ENCODE results near the gene MTA3.

The MTA3 gene

DNA sequence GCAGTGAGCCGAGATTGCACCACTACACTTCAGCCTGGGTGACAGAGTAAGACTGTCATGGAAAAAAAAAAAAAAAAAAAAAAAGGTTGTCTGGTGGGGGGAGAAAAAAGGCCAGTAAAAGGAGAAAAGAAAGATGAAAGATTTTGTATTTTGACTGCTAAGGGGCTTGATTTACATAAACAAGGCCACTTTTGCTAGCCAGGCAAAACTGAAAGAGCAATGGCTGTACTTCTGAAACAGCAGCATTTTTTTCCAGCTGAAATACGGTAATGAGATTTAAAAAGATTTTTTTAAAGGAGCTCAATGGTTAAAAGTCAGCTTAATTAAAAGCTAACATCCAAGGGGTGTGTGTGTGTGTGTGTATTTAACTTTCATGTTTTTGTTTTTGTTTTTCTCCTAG is 206.8 kb downstream of the MTA3 start:
- TF ChIP-seq, protein P1, sequence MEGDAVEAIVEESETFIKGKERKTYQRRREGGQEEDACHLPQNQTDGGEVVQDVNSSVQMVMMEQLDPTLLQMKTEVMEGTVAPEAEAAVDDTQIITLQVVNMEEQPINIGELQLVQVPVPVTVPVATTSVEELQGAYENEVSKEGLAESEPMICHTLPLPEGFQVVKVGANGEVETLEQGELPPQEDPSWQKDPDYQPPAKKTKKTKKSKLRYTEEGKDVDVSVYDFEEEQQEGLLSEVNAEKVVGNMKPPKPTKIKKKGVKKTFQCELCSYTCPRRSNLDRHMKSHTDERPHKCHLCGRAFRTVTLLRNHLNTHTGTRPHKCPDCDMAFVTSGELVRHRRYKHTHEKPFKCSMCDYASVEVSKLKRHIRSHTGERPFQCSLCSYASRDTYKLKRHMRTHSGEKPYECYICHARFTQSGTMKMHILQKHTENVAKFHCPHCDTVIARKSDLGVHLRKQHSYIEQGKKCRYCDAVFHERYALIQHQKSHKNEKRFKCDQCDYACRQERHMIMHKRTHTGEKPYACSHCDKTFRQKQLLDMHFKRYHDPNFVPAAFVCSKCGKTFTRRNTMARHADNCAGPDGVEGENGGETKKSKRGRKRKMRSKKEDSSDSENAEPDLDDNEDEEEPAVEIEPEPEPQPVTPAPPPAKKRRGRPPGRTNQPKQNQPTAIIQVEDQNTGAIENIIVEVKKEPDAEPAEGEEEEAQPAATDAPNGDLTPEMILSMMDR (IDR thresholded peaks at IDR 0.05; ENCODE audit: borderline replicate concordance, insufficient read depth, low read depth, low read length), result no peak
- H3K4me3 ChIP-seq (ENCODE audit: low read depth, low read length), result no peak overlapping the region

DNA sequence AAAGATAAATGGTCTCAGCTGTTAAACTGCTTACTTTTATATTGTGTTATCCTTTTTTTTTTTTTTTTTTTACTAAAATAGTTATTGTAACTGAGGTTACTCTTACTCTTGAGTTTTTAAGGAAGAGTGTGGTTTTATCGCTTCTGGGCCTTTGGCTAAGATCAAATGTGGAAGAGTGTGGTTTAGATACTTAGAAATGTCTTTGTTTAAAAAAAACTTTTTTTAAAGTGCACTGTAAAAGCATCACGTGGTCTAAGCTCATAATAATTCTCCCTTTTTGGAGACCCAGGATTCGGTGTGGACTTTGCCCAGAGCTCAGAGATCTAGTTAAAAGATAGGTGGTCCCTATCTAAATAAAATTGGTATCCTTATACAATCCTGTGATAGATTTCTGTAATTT is 207.4 kb downstream of the MTA3 start:
- TF ChIP-seq, protein P1 (IDR thresholded peaks at IDR 0.05; ENCODE audit: borderline replicate concordance, insufficient read depth, low read depth, low read length), result no peak
- H3K4me3 ChIP-seq (ENCODE audit: low read depth, low read length), result no peak overlapping the region

DNA sequence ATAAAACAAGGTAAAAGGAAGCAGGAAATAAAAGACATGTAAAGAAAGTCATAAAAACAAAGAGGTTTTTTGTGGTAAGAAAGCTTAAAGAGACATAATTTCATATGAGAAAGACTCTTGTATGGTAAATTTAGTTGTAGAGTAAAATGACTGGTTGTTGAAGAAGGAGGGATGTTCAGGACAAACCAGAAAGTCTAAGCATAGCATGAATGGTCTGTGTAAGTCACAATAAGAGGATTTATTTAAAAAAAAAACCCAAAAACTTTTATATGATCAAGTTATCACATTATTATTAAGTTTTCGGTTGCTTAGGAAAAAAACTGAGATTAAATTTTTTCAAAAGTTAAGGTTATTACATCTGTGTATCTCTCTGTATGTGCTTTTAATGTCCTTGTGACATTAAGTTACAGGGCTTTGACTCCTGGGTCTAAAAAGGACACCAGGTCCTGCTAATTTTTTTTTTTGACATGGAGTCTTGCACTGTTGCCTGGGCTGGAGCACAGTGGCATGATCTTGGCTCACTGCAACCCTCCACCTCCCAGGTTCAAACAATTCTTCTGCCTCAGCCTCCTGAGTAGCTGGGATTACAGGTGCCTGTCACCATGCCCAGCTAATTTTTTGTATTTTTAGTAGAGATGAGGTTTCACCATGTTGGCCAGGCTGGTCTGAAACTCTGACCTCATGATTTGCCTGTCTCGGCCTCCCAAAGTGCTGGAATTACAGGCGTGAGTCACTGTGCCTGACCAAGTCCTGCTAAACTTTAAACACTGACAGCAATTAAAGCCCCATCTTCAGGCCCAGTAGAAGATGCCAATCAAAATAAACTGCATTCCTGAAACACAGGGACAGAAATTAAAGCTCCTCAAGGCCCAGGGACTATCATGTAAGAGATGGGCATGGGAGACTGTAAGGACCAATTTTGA is 209.7 kb downstream of the MTA3 start:
- TF ChIP-seq, protein P1 (IDR thresholded peaks at IDR 0.05; ENCODE audit: borderline replicate concordance, insufficient read depth, low read depth, low read length), result no peak
- no peak overlapping the region for H3K4me3 ChIP-seq (ENCODE audit: low read depth, low read length)

DNA sequence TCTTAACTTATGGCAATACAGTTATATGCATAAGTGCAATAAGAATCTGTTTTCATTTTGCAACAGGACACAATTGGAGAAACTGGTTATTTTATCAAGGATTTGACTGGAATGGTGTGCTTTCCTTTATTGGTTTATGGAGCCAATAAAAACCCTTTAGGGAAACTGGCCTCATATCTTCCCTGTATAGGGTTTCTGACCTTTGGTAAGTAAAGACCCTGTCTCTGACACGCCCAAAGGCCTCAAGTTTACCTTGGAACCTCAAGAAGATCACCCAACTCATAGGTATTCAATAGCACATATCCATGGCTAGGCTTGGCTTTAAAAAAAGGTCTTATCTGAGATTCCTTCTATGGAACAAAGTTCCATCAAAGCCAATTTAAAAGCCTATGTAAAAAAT is 212.7 kb downstream of the MTA3 start:
- TF ChIP-seq, protein P1 (IDR thresholded peaks at IDR 0.05; ENCODE audit: borderline replicate concordance, insufficient read depth, low read depth, low read length), result no peak
- H3K4me3 ChIP-seq (ENCODE audit: low read depth, low read length), result no peak overlapping the region

DNA sequence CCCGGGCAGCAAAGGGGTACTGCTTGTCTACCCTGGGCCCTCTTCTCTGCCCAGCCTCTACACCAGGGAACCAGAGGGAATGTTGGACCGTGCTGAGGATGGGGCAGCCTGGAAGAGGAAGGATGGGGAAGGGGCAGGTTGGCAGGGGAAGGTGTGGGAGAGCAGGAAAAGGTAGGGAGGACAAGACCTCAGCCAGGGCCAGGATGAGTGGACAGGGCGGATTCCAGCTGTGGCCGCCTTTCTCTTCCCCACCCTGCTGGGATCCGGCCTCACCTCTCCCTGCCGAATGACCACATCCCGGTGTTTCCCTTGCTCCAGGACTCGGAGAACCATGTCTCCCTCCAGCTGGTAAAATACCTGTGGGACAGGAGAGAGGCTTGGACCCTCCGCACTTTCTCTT is 215.1 kb downstream of the MTA3 start:
- no peak overlapping the region for H3K4me3 ChIP-seq (ENCODE audit: low read depth, low read length)

DNA sequence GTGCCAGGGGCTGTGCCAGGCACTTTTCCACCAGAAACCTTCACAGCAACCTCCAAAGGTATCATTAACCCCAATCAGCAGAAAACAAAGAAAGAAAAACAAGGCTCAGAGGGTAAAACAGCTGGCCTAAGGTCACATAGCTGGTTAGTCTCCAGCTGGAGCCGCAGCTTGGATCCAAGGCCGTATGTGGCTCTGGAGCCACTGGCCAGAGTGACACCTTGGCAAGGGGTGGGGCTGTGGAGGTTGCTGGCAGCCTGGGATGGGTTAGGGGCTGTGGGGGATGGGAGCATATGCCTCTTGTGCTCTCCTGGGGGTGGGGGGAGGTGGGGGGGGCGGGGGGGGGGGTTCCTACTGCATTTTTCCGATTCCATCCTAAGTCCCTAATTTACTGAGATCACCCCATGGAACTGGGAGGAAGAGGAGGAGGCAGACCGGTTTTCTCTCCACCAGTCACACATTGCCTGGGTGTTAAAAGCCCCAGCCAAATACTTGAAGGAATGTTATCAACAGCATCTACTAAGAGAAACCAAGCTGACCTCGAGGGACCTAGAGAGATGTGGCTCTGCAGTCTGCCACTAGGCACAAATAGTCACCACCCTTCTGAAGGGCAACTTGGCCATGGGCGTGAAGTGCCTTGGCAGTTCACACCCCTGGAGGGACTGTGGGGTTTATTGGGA is 215.9 kb downstream of the MTA3 start:
- no peak overlapping the region for H3K4me3 ChIP-seq (ENCODE audit: low read depth, low read length)
- TF ChIP-seq, protein P1 (IDR thresholded peaks at IDR 0.05; ENCODE audit: borderline replicate concordance, insufficient read depth, low read depth, low read length), result no peak

More for the DNA sequence above, 215.1 kb downstream of the MTA3 start:
- TF ChIP-seq, protein P1 (IDR thresholded peaks at IDR 0.05; ENCODE audit: borderline replicate concordance, insufficient read depth, low read depth, low read length), result no peak

All from GM12875 (cell line).